Esophagus muscularis mucosa (tissue), 3 donors: ENCODE measurements around the gene HINT3.

Experiments used
- POLR2A ChIP-seq: fragments of 450-650 bp; IDR thresholded peaks from one replicate; pipeline ENCODE4 v1.6.1; 2017; ENCODE audit warnings: antibody characterized with exemption, moderate library complexity, mild to moderate bottlenecking, low read depth
- TF ChIP-seq, protein P1 (sequence below), 3 experiments: fragments of 200-600 bp in 2 of 3; fragments of 450-650 bp in 1 of 3; sonication (generic) in 2 of 3; IDR thresholded peaks; one replicate each; pipeline ENCODE4 v1.5.1; 2017 to 2019; ENCODE audit warnings: antibody characterized with exemption in 3 of 3, mild to moderate bottlenecking in 2 of 3, moderate library complexity in 1 of 3

DNA sequence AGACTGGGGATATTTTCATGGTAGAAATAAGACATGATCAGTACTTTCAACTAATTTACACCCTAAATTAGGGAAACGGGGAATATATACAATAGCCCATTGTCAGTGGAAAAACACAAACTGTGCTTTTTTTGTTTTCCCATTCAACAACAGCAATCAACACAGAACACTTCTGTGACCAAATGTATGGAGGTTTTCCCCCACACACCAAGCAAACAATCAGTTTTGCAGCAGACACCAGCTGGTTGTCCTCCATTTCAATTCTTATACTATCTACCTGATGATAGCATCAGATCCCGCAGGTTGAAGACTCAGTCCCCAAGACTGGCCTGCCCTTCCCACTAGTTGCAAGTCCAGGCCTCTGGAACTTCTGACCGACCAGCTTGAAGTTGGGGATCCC lies 4.5 kb downstream of the HINT3 start:
- TF ChIP-seq POLR2A = no peak
- TF ChIP-seq, protein P1, sequence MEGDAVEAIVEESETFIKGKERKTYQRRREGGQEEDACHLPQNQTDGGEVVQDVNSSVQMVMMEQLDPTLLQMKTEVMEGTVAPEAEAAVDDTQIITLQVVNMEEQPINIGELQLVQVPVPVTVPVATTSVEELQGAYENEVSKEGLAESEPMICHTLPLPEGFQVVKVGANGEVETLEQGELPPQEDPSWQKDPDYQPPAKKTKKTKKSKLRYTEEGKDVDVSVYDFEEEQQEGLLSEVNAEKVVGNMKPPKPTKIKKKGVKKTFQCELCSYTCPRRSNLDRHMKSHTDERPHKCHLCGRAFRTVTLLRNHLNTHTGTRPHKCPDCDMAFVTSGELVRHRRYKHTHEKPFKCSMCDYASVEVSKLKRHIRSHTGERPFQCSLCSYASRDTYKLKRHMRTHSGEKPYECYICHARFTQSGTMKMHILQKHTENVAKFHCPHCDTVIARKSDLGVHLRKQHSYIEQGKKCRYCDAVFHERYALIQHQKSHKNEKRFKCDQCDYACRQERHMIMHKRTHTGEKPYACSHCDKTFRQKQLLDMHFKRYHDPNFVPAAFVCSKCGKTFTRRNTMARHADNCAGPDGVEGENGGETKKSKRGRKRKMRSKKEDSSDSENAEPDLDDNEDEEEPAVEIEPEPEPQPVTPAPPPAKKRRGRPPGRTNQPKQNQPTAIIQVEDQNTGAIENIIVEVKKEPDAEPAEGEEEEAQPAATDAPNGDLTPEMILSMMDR (IDR thresholded peaks at IDR 0.05) = no peak
